Epithelial cell of proximal tubule (primary cell): Measurements from ENCODE around the gene TLE7. TPM values are rescaled to one million over a fixed set of nuclear protein-coding genes. Genes with fewer than 3 reads are reported as not detected.

Experiments
- DNase-seq: peaks from one replicate; pipeline ENCODE4 v3.0.0-alpha.2; 2011; ENCODE audit warnings: low read depth
- H3K4me3 ChIP-seq: 2 replicates; pipeline ENCODE4 v1.5.1; 2011; ENCODE audit warnings: low read depth, mild to moderate bottlenecking, low read length
- CTCF ChIP-seq: conservative IDR thresholded peaks from 2 replicates; pipeline ENCODE4 v1.5.1; 2012; ENCODE audit warnings: low read depth, mild to moderate bottlenecking, low read length
- total RNA-seq: library from RNA; depleted of rRNA; stranded (reverse); fragments of >200 nt; gene quantifications from 2 replicates; pipeline ENCODE4 v1.2.3, GENCODE V29; 2015

TLE7 gene
- total RNA-seq, 1 donor from 2014 or later = not detected

GRCh38 chr16:71402007-71402406 is 39.8 kb downstream of the TLE7 start:
- no peak for DNase-seq
- no peak for TF ChIP-seq CTCF
- H3K4me3 ChIP-seq = no peak overlapping the region

- no peak for DNase-seq
- no peak overlapping the region for H3K4me3 ChIP-seq
- no peak for TF ChIP-seq CTCF
These were observed 41.9 kb downstream of the TLE7 start for GRCh38 chr16:71399801-71400563.

GRCh38 chr16:71396594-71396993 is 45.3 kb downstream of the TLE7 start:
- H3K4me3 ChIP-seq = no peak overlapping the region

GRCh38 chr16:71389330-71389729 is 52.5 kb downstream of the TLE7 start:
- H3K4me3 ChIP-seq = no peak overlapping the region
- DNase-seq = no peak
- no peak for TF ChIP-seq CTCF

More at GRCh38 chr16:71396594-71396993, 45.3 kb downstream of the TLE7 start:
- no peak for DNase-seq
- TF ChIP-seq CTCF = no peak

- H3K4me3 ChIP-seq = no peak overlapping the region
- no peak for DNase-seq
- no peak for TF ChIP-seq CTCF
These were observed 54.6 kb downstream of the TLE7 start for GRCh38 chr16:71387045-71387871.

- TF ChIP-seq CTCF = no peak
- no peak for DNase-seq
- H3K4me3 ChIP-seq = no peak overlapping the region
These were observed 57.7 kb downstream of the TLE7 start for GRCh38 chr16:71384073-71384724.
